Measurements from ENCODE around the gene DOCK2. TPM values are rescaled to one million over a fixed set of nuclear protein-coding genes. Genes with fewer than 3 reads are reported as not detected.

The DOCK2 gene
- total RNA-seq, 1 experiment from 2014 or later = 1.4 TPM

- intact Hi-C loops (cut with micrococcal nuclease; ENCODE audit: unreplicated experiment) (no loop called here), in situ Hi-C loops (cut with HindIII; ENCODE audit: low pct_unique_long_range_greater_than_20kb, low sequenced_read_pairs) (no loop called here)
- ATAC-seq (no peak), DNase-seq (ENCODE audit: low read depth, low spot score) (no peak)
- TF ChIP-seq POLR2AphosphoS5 (IDR thresholded peaks at IDR 0.05; ENCODE audit: low read depth, low read length) (no peak), SIN3A (IDR thresholded peaks at IDR 0.05; ENCODE audit: borderline replicate concordance, insufficient read depth, low read depth, low read length) (no peak), TCF7L2 (IDR thresholded peaks at IDR 0.05; ENCODE audit: low read depth, low read length) (no peak)
- TF ChIP-seq, protein P1, sequence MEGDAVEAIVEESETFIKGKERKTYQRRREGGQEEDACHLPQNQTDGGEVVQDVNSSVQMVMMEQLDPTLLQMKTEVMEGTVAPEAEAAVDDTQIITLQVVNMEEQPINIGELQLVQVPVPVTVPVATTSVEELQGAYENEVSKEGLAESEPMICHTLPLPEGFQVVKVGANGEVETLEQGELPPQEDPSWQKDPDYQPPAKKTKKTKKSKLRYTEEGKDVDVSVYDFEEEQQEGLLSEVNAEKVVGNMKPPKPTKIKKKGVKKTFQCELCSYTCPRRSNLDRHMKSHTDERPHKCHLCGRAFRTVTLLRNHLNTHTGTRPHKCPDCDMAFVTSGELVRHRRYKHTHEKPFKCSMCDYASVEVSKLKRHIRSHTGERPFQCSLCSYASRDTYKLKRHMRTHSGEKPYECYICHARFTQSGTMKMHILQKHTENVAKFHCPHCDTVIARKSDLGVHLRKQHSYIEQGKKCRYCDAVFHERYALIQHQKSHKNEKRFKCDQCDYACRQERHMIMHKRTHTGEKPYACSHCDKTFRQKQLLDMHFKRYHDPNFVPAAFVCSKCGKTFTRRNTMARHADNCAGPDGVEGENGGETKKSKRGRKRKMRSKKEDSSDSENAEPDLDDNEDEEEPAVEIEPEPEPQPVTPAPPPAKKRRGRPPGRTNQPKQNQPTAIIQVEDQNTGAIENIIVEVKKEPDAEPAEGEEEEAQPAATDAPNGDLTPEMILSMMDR (IDR thresholded peaks at IDR 0.05) = no peak
- TF ChIP-seq, protein P2, sequence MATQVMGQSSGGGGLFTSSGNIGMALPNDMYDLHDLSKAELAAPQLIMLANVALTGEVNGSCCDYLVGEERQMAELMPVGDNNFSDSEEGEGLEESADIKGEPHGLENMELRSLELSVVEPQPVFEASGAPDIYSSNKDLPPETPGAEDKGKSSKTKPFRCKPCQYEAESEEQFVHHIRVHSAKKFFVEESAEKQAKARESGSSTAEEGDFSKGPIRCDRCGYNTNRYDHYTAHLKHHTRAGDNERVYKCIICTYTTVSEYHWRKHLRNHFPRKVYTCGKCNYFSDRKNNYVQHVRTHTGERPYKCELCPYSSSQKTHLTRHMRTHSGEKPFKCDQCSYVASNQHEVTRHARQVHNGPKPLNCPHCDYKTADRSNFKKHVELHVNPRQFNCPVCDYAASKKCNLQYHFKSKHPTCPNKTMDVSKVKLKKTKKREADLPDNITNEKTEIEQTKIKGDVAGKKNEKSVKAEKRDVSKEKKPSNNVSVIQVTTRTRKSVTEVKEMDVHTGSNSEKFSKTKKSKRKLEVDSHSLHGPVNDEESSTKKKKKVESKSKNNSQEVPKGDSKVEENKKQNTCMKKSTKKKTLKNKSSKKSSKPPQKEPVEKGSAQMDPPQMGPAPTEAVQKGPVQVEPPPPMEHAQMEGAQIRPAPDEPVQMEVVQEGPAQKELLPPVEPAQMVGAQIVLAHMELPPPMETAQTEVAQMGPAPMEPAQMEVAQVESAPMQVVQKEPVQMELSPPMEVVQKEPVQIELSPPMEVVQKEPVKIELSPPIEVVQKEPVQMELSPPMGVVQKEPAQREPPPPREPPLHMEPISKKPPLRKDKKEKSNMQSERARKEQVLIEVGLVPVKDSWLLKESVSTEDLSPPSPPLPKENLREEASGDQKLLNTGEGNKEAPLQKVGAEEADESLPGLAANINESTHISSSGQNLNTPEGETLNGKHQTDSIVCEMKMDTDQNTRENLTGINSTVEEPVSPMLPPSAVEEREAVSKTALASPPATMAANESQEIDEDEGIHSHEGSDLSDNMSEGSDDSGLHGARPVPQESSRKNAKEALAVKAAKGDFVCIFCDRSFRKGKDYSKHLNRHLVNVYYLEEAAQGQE (IDR thresholded peaks at IDR 0.05; ENCODE audit: insufficient read depth in 1 of 2, low read depth in 2 of 2, low read length in 1 of 2) = no peak
- ChIA-PET POLR2A (no interaction called here), CTCF (no interaction called here)
- no peaks in the 10 kb centered on the region for H3K36me3 ChIP-seq (ENCODE audit: control insufficient read depth, insufficient read depth, low read length)
- no peak overlapping the region for H3K4me3 ChIP-seq (ENCODE audit: low read depth in 2 of 2, low read length in 2 of 2)
- BruUV-seq (replicated peaks) = no TSS peak
- no peaks in the 10 kb centered on the region for H3K27me3 ChIP-seq (ENCODE audit: control insufficient read depth, insufficient read depth, low read length)
- peak overlapping the region; percentile 91 for H3K27ac ChIP-seq (ENCODE audit: low read length)
- H3K4me1 ChIP-seq (ENCODE audit: control insufficient read depth, insufficient read depth, low read length) = peaks cover 33% of the 10 kb centered on the region
- no peaks in the 10 kb centered on the region for H3K9me3 ChIP-seq (ENCODE audit: control insufficient read depth, insufficient read depth, low read depth, low read length)
Observed at GRCh38 chr5:170103447-170103846, 466.4 kb downstream of the DOCK2 start.

- Histone ChIP-seq H3K27ac (ENCODE audit: low read length) (peak overlapping the region; percentile 91; the same call in 1 of the 2 replicates), H3K4me3 (ENCODE audit: low read depth in 2 of 2, low read length in 2 of 2) (no peak overlapping the region), H3K27me3 (ENCODE audit: control insufficient read depth, insufficient read depth, low read length) (no peaks in the 10 kb centered on the region), H3K36me3 (ENCODE audit: control insufficient read depth, insufficient read depth, low read length) (no peaks in the 10 kb centered on the region), H3K9me3 (ENCODE audit: control insufficient read depth, insufficient read depth, low read depth, low read length) (no peaks in the 10 kb centered on the region), H3K4me1 (ENCODE audit: control insufficient read depth, insufficient read depth, low read length) (peaks cover 38% of the 10 kb centered on the region)
- ChIA-PET CTCF (interaction anchor here (0.6 to 0.7 kb wide), 2 partner anchors 101 to 162 kb away, joined by 3 to 9 read pairs; no protein-coding TSS in a partner anchor), POLR2A (no interaction called here)
- DNase-seq (ENCODE audit: low read depth, low spot score) (no peak), ATAC-seq (no peak)
- no TSS peak for BruUV-seq (replicated peaks)
- in situ Hi-C loops (cut with HindIII; ENCODE audit: low pct_unique_long_range_greater_than_20kb, low sequenced_read_pairs) = no loop called here
- intact Hi-C loops (cut with micrococcal nuclease; ENCODE audit: unreplicated experiment) = no loop called here
- no peak for TF ChIP-seq SIN3A (IDR thresholded peaks at IDR 0.05; ENCODE audit: borderline replicate concordance, insufficient read depth, low read depth, low read length)
- TF ChIP-seq, protein P1 (IDR thresholded peaks at IDR 0.05) = no peak
- TF ChIP-seq POLR2AphosphoS5 (IDR thresholded peaks at IDR 0.05; ENCODE audit: low read depth, low read length) = no peak
- TF ChIP-seq, protein P2 (IDR thresholded peaks at IDR 0.05; ENCODE audit: insufficient read depth in 1 of 2, low read depth in 2 of 2, low read length in 1 of 2) = no peak
- TF ChIP-seq TCF7L2 (IDR thresholded peaks at IDR 0.05; ENCODE audit: low read depth, low read length) = no peak
Observed at GRCh38 chr5:170104299-170104698, 467.2 kb downstream of the DOCK2 start.
